ENCODE measurements around the gene TNFSF10. TPM values are rescaled to one million over a fixed set of nuclear protein-coding genes. Genes with fewer than 3 reads are reported as not detected.

Gene TNFSF10
- total RNA-seq, 8 experiments from 2014 or later, result 0.25 to 11.0 (median 0.99) TPM; not detected in 2

GRCh38 chr3:172553526-172554252 is 30.5 kb upstream of the TNFSF10 start:
- H3K27ac ChIP-seq, result no peak overlapping the region
- WGBS, 10 experiments, result 42 to 100% (median 87%) methylated on average over 1 to 6 of the region's 6 CpGs
- no peak for ATAC-seq (replicated peaks in 6 of 8)
- in situ Hi-C loops (cut with MboI; ENCODE audit: low pct_unique_long_range_greater_than_20kb in 2 of 9, low sequenced_read_pairs in 9 of 9, unreplicated experiment in 9 of 9), result no loop called here
- H3K4me1 ChIP-seq (replicated peaks in 1 of 2), result peaks cover 0 to 5% of the 10 kb centered on the region in 2 donors
- H3K4me3 ChIP-seq, result no peak overlapping the region

GRCh38 chr3:172552607-172553006 is 29.4 kb upstream of the TNFSF10 start:
- Histone ChIP-seq H3K4me3 (no peak overlapping the region), H3K4me1 (replicated peaks in 1 of 2) (peaks cover 0 to 5% of the 10 kb centered on the region in 2 donors), H3K27ac (no peak overlapping the region)
- in situ Hi-C loops (cut with MboI; ENCODE audit: low pct_unique_long_range_greater_than_20kb in 2 of 9, low sequenced_read_pairs in 9 of 9, unreplicated experiment in 9 of 9), result no loop called here
- ATAC-seq (replicated peaks in 6 of 8), result no peak

GRCh38 chr3:172551874-172552273 is 28.6 kb upstream of the TNFSF10 start:
- in situ Hi-C loops (cut with MboI; ENCODE audit: low pct_unique_long_range_greater_than_20kb in 2 of 9, low sequenced_read_pairs in 9 of 9, unreplicated experiment in 9 of 9), result no loop called here
- 20 to 100% (median 80%) methylated on average over 1 of the region's 1 CpG; no CpG with 5 or more reads in 5 of the 10 experiments for WGBS, 10 experiments
- H3K4me3 ChIP-seq, result no peak overlapping the region
- H3K27ac ChIP-seq, result no peak overlapping the region
- H3K4me1 ChIP-seq (replicated peaks in 1 of 2), result peaks cover 0 to 5% of the 10 kb centered on the region in 2 donors
- ATAC-seq (replicated peaks in 6 of 8), result peak in 4 of 8 experiments; percentile 36 to 99 (median 80)

- in situ Hi-C loops (cut with MboI; ENCODE audit: low pct_unique_long_range_greater_than_20kb in 2 of 9, low sequenced_read_pairs in 9 of 9, unreplicated experiment in 9 of 9), result no loop called here
- peaks cover 0 to 5% of the 10 kb centered on the region in 2 donors for H3K4me1 ChIP-seq (replicated peaks in 1 of 2)
- peak in 5 of 8 experiments; percentile 28 to 95 (median 58) for ATAC-seq (replicated peaks in 6 of 8)
- 0 to 92% (median 63%) methylated on average over 1 to 5 of the region's 6 CpGs; no CpG with 5 or more reads in 1 of the 10 experiments for WGBS, 10 experiments
- H3K4me3 ChIP-seq, result no peak overlapping the region
- H3K27ac ChIP-seq, result no peak overlapping the region
Observed at GRCh38 chr3:172550347-172550943, 27.2 kb upstream of the TNFSF10 start.

- Histone ChIP-seq H3K27ac (no peak overlapping the region), H3K4me3 (no peak overlapping the region)
Observed at GRCh38 chr3:172549144-172549543, 25.9 kb upstream of the TNFSF10 start.

GRCh38 chr3:172546628-172547214 is 23.5 kb upstream of the TNFSF10 start:
- H3K4me3 ChIP-seq, result no peak overlapping the region
- in situ Hi-C loops (cut with MboI; ENCODE audit: low pct_unique_long_range_greater_than_20kb in 2 of 9, low sequenced_read_pairs in 9 of 9, unreplicated experiment in 9 of 9), result no loop called here
- no peak overlapping the region for H3K27ac ChIP-seq
- H3K4me1 ChIP-seq (replicated peaks in 1 of 2), result no peaks in the 10 kb centered on the region
- ATAC-seq (replicated peaks in 6 of 8), result no peak

More at GRCh38 chr3:172549144-172549543, 25.9 kb upstream of the TNFSF10 start:
- 51 to 100% (median 83%) methylated on average over 1 to 2 of the region's 2 CpGs; no CpG with 5 or more reads in 2 of the 10 experiments for WGBS, 10 experiments
- H3K4me1 ChIP-seq (replicated peaks in 1 of 2), result peaks cover 0 to 5% of the 10 kb centered on the region in 2 donors
- no peak for ATAC-seq (replicated peaks in 6 of 8)
- in situ Hi-C loops (cut with MboI; ENCODE audit: low pct_unique_long_range_greater_than_20kb in 2 of 9, low sequenced_read_pairs in 9 of 9, unreplicated experiment in 9 of 9), result no loop called here

GRCh38 chr3:172546105-172546504 is 22.9 kb upstream of the TNFSF10 start:
- WGBS, 10 experiments, result 63 to 91% (median 83%) methylated on average over 1 to 3 of the region's 3 CpGs; no CpG with 5 or more reads in 1 of the 10 experiments
- Histone ChIP-seq H3K4me1 (replicated peaks in 1 of 2) (no peaks in the 10 kb centered on the region), H3K27ac (no peak overlapping the region), H3K4me3 (no peak overlapping the region)
- in situ Hi-C loops (cut with MboI; ENCODE audit: low pct_unique_long_range_greater_than_20kb in 2 of 9, low sequenced_read_pairs in 9 of 9, unreplicated experiment in 9 of 9), result no loop called here
- ATAC-seq (replicated peaks in 6 of 8), result no peak

GRCh38 chr3:172544404-172544803 is 21.2 kb upstream of the TNFSF10 start:
- no peaks in the 10 kb centered on the region for H3K4me1 ChIP-seq (replicated peaks in 1 of 2)
- no peak overlapping the region for H3K27ac ChIP-seq
- in situ Hi-C loops (cut with MboI; ENCODE audit: low pct_unique_long_range_greater_than_20kb in 2 of 9, low sequenced_read_pairs in 9 of 9, unreplicated experiment in 9 of 9), result no loop called here
- no peak overlapping the region for H3K4me3 ChIP-seq
- no peak for ATAC-seq (replicated peaks in 6 of 8)
- 64 to 100% (median 94%) methylated on average over 1 to 2 of the region's 2 CpGs; no CpG with 5 or more reads in 1 of the 10 experiments for WGBS, 10 experiments

GRCh38 chr3:172543884-172544283 is 20.7 kb upstream of the TNFSF10 start:
- no peaks in the 10 kb centered on the region for H3K4me1 ChIP-seq (replicated peaks in 1 of 2)
- no peak overlapping the region for H3K27ac ChIP-seq
- in situ Hi-C loops (cut with MboI; ENCODE audit: low pct_unique_long_range_greater_than_20kb in 2 of 9, low sequenced_read_pairs in 9 of 9, unreplicated experiment in 9 of 9), result no loop called here
- H3K4me3 ChIP-seq, result no peak overlapping the region
- 71 to 100% (median 92%) methylated on average over 1 to 2 of the region's 2 CpGs; no CpG with 5 or more reads in 4 of the 10 experiments for WGBS, 10 experiments
- ATAC-seq (replicated peaks in 6 of 8), result no peak

- no peak overlapping the region for H3K4me3 ChIP-seq
- ATAC-seq (replicated peaks in 6 of 8), result no peak
- H3K4me1 ChIP-seq (replicated peaks in 1 of 2), result no peaks in the 10 kb centered on the region
- no peak overlapping the region for H3K27ac ChIP-seq
- WGBS, 10 experiments, result 0 to 100% (median 94%) methylated on average over 1 of the region's 1 CpG; no CpG with 5 or more reads in 3 of the 10 experiments
- in situ Hi-C loops (cut with MboI; ENCODE audit: low pct_unique_long_range_greater_than_20kb in 2 of 9, low sequenced_read_pairs in 9 of 9, unreplicated experiment in 9 of 9), result no loop called here
Observed at GRCh38 chr3:172543419-172543818, 20.2 kb upstream of the TNFSF10 start.

- H3K27ac ChIP-seq, result no peak overlapping the region
- no peak for ATAC-seq (replicated peaks in 6 of 8)
Observed at GRCh38 chr3:172542999-172543398, 19.8 kb upstream of the TNFSF10 start.

GRCh38 chr3:172541945-172542488 is 18.8 kb upstream of the TNFSF10 start:
- in situ Hi-C loops (cut with MboI; ENCODE audit: low pct_unique_long_range_greater_than_20kb in 2 of 9, low sequenced_read_pairs in 9 of 9, unreplicated experiment in 9 of 9), result no loop called here
- no peak for ATAC-seq (replicated peaks in 6 of 8)
- Histone ChIP-seq H3K4me3 (no peak overlapping the region), H3K4me1 (replicated peaks in 1 of 2) (no peaks in the 10 kb centered on the region), H3K27ac (no peak overlapping the region)

More at GRCh38 chr3:172542999-172543398, 19.8 kb upstream of the TNFSF10 start:
- no peaks in the 10 kb centered on the region for H3K4me1 ChIP-seq (replicated peaks in 1 of 2)
- WGBS, 10 experiments, result 13 to 98% (median 81%) methylated on average over 1 to 3 of the region's 3 CpGs; no CpG with 5 or more reads in 1 of the 10 experiments
- in situ Hi-C loops (cut with MboI; ENCODE audit: low pct_unique_long_range_greater_than_20kb in 2 of 9, low sequenced_read_pairs in 9 of 9, unreplicated experiment in 9 of 9), result no loop called here
- H3K4me3 ChIP-seq, result no peak overlapping the region

GRCh38 chr3:172540049-172540448 is 16.8 kb upstream of the TNFSF10 start:
- H3K4me3 ChIP-seq, result no peak overlapping the region
- in situ Hi-C loops (cut with MboI; ENCODE audit: low pct_unique_long_range_greater_than_20kb in 2 of 9, low sequenced_read_pairs in 9 of 9, unreplicated experiment in 9 of 9), result no loop called here
- WGBS, 10 experiments, result 80 to 100% (median 100%) methylated on average over 1 of the region's 1 CpG; no CpG with 5 or more reads in 1 of the 10 experiments
- ATAC-seq (replicated peaks in 6 of 8), result no peak
- no peaks in the 10 kb centered on the region for H3K4me1 ChIP-seq (replicated peaks in 1 of 2)
- no peak overlapping the region for H3K27ac ChIP-seq

All from motor neuron (in vitro differentiated cells).